ENCODE results near the gene CCDC61. TPM values are rescaled to one million over a fixed set of nuclear protein-coding genes. Genes with fewer than 3 reads are reported as not detected.

CCDC61 gene
- polyA plus RNA-seq, 12 donors: 4.5 to 12.3 (median 5.6) TPM; not detected in 1

DNA sequence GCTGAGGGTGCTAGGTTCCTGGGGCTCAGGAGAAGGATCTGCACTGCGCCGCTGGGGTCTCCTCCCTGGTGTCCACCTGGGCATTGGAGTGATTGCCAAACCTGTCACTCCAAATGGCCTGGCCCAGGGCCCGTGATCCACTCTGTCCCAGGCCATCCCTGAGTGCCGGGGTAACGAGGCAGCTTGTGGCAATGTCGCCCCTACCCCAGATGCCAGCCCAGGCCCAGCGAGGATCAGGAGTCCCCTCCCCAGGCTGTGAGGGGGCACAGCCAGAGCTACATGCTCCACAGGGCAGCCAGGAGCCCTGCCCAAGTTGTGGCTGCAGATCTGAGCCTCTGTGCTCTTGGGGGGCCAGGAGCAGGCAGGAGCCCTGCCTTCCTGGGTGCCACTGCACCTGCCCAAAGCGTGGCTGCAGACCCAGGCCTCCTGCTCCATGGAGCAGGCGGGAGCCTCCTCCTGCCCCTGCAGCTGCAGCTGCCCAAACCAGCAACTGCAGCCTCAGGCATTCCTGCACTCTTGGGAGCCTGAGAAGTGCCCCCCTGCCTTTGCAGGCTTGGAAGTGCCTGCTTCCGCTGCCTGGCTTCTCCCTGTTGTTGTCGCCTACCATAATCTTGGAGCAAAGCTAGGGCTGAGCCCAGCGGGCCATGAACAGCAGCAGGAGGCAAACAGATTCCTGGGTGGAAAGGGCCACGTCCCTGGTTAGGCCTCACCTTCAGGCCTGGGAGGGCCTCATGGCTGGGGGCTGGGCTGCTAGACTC is 40.9 kb downstream of the CCDC61 start:
- DNase-seq: no peak

DNA sequence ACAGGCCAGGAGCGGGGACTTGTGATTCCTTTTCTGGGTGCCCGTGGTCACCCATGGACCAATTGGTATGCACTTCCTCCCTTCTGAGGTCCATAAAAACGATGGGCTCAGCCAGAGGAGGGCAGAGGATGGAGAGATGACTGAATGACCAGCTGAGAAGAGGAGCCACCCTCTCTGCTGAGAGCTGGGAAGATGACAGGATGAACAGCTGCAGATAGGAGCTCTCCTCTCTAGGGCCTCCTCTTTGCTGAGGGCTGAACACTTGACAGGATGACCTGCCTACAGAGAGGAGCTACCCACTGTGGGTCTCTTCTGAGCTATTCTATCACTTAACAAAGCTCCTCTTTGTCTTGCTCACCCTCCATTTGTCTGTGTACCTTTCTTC is 41.5 kb downstream of the CCDC61 start:
- no peak for DNase-seq

DNA sequence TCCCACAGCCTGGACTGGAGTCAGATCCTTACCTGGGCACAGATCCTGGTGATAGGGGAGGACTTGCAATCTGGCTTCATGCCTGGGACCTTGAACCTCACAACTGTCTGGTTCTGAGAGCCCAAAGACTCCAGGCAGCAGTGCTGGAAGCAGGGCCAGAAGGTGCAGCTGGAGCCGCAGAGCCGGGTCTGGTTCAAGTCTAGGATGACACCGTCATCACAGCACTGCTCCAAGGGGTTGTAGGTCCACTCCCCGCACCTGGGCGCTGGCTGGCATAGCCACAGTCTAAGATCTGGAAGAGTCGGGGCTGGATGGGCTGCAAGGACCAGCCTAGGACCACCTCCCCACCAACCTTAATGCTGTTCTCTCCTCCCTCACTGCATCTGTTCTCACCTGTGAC is 44.9 kb downstream of the CCDC61 start:
- DNase-seq: no peak

DNA sequence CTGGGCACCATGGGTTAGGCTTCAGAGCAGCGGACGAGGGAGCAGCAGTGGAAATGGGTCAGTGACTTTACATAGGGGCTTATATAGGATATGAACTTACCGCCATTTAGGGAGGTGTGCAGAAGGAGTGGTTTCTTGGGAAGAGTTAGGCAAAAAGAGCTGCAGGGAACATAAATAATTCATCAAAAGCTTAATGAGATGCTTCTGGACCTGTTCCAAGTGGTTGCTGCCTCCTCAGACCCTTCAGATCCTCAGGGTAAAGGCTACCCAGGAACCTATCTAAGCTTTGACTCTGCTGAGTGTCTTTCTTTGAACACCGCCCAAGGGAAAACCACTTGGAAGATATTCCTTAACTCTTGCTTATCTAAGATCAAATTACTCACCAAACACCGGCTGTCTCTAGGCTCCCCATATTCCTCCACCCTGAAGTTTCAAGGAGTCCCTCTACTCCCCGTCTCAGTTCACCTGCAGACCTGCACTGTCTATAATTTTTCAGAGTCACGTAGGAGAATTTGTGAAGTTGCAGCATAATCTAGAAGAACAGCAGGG is 45.8 kb downstream of the CCDC61 start, which contains the start of gene IGFL4:
Gene IGFL4, minus strand, starts transcription at position 51 of the 549 bp plus-strand sequence. Its CDS starts 40 bp downstream, at position 11.
- DNase-seq: no peak

DNA sequence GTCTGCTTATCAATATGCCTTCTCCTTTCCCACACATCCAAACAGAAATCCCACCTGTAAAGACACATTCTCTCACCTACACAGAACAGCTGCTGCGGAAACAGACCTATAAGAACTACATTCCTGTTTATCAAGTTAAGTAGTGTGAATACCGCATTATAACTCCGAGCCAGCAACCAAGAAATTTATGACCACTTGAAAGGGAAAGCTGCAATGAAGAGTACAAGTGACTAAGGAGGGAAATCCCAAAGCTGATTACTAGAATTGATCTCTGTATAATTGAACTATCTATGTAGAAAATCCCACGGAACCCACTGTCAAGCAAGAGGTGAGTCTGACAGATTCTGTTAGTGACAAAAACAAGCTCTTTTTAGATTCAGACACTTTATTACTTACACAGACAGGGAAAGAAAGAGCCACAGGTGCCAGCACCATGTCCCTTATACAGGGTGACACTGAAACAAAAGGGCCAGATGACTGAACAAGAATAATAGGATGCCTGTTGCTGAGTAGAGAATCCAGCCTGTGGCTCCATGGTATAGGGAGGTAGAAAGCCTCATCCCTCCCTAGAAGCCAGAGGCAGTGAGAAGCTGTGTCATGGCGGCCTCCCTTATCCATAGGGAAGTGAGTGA is 47.1 kb downstream of the CCDC61 start:
- no peak for DNase-seq

DNA sequence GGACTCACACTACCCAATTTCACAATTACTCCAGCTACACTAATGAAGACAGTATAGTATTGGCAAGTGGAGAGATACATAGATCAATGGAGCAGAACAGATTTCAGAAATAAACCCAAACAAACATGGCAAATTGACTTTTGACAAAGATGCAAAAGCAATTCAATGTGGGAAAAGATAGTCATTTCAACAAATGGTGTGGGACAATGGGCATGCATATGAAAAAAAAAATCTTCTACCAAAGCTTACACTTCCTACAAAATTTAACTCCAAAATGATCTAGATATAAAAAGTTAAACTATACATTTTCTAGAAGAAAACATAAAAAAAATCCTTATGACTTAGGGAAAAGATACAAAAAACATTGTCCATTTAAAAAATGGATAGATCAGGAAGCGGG is 48.3 kb downstream of the CCDC61 start:
- no peak for DNase-seq

DNA sequence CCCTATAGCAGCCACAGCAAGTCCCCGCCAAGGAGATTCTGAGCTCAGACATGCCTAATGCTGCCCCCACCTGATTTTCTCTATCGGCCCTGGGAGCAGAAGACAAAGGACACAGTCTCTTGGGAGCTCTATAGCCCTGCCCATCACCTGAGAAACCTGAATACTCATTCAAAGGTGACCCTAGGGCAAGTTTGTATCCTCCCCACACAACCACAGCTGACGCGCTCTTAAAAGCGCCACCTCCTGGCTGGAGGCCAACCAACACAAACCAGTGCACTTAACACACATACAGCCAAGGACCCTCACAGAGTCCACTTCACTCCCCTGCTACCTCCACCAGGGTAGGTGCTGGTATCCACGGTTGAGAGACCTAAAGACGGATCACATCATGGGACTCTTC is 54.3 kb downstream of the CCDC61 start:
- no peak for DNase-seq

DNA sequence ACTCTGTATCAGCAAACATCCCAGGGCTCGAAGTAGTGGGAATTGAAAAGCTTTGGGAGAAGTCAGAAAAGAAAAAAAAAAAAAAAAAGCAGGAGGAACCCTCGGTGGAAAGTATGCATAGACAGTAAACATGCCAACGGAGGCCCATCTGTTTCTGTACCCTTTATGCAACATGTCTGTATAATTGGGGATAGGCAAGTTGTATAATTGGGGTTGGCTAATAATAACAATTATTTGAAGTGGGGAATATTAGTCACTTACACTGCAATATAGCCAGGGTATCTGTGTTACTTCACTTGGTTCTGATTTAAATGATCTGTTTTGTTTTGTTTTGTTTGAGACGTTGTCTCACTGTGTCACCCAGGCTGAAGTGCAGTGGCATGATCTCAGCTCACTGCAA is 57.6 kb downstream of the CCDC61 start:
- no peak for DNase-seq

DNA sequence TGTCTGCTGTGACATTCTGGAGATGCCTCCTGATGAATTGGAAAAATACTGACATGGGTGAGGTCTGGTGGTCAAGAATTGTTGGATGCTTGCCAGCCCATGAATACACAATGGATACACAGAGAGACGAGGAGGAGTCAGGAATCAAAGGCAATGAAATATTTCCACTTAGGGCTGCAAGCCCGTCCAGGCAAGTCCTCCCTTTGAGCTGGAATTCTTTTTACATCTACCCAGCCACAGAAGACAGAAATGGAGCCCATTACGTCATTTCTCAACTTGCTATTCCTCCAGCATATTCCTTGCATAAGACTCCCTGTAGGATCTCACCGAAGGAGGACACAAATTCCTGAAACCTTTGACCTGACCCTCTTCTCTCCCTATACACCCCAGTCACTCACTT is 61.3 kb downstream of the CCDC61 start:
- DNase-seq: no peak

DNA sequence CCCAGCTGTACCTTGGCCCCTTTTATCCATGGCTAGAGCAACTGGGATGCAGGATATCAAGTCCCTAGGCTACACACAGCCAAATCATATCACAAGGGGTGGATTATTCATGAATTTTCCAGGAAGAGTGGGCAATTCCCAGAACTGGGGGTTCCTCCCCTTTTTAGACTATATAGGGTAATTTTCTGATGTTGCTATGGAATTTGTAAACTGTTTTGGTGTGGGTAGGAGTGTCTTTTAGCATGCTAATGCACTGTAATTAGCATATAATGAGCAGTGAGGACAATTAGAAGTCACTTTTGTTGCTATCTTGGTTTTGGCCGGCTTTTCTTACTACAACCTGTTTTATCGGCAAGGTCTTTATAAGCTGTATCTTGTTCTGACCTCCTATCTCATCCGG is 63.5 kb downstream of the CCDC61 start:
- DNase-seq: no peak

DNA sequence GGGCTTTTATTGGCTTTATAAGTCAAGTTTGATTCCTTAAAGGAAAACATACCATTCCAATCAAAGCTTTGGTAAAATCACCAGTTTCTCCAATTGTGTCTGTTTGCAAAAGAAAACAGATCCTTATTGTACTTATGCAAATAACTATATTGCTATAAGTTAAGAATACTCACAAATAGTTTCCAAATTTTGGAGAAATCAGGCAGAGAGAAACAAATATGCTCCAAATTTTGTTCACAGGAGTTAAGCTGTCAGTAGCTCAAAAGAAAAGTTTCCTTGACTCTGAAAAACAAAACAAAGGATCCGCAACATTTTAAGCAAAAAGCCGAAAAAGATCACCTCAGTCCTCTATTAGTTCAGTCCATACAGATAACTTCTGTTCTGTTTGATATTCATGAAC is 64.7 kb downstream of the CCDC61 start:
- DNase-seq: no peak

DNA sequence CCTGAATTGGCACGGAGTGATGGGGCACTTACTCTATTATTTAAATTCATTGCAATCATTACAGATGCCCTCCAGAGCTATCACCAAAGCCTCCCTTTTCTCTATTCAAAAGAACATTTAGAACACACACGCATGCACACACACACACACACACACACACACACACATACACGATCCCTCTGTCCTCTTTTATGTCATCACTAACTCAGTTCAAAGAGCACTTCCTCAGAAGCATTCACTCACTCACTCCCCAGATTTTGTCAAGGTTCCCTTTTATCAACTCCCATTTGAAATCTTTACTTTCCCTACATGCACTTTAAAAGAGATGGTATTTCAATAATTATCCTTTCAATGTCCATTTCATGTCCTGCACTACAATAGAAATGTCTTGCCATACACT is 67.9 kb downstream of the CCDC61 start:
- no peak for DNase-seq

DNA sequence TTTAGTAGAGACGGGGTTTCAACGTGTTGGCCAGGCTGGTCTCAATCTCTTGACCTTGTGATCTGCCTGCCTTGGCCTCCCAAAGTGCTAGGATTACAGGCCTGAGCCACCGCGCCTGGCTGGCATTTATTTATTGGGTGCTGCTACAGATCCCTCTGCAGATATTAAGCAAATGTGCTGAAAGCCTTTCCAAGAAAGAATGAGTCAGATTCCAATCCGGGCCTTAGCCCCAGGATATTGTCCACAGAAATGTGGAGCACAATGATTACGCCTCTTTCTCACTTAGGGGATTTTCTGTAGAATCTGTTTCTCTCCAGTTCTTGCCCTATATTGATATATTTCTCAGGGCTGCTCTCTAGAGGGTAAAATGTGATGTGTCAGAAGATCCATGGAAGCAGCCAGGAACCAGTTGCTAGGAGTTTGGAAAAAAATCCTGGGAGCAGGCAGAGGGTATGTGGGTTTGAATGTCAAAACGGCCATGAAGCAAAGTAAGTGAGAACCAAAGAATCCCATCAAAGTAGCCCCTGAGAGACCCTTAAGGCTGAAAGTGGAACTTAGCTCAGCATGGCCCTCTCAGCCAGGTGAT is 70.3 kb downstream of the CCDC61 start:
- no peak for DNase-seq

DNA sequence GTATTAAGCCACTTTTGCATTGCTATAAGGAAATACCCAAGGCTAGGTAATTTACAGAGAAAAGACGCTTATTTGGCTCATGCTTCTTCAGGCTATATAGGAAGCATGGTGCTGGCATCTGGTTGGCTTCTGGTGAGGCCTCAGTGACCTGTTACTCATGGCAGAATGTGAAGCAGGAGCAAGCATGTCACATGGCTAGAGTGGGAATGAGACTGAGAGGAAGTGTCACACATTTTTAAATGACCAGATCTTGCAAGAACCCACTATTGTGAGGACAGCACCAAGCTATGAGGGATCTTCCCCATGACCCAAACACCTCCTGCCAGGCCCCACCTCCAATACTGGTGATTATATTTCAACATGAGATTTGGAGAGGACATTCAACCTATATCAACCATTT is 71.2 kb downstream of the CCDC61 start:
- DNase-seq: no peak

DNA sequence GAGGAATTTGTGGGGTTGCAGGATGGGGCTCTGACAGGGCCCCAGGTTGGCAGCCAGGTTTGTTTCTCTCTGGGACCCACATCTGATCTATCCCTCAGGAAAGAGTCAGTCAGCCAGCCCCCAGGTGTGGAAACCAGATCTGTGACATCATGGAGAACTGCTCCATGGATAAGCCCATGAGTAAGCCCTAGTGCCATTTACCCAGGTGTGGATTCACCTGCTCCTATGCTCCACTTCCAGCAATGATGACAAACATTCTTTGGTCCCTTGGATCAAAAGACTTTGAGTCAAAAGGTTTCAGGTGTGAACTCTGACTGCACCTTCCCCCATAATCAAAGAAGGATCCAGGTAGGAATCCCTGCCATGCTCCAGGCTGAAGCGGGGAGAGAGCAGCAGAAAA is 72.4 kb downstream of the CCDC61 start:
- DNase-seq: no peak

Other genes starting within 250 kb of the CCDC61 start
- 10 to 100 TPM in 11 of 12 donors, not detected in 1; 10.5 to 46.5 (median 15.5) TPM for gene SIX5, start 226.2 kb upstream of the CCDC61 start, polyA plus RNA-seq (ENCODE audit: insufficient read length in 12 of 12)
- gene DMPK, start 213.0 kb upstream of the CCDC61 start, polyA plus RNA-seq (ENCODE audit: insufficient read length in 12 of 12): 100 to 1,000 TPM in 11 of 12 donors, not detected in 1; 161 to 353 (median 263) TPM
- 100 to 1,000 TPM in 1 of 12 donors, 10 to 100 TPM in 11; 28.6 to 389 (median 43.8) TPM for gene DMWD, start 202.6 kb upstream of the CCDC61 start, polyA plus RNA-seq (ENCODE audit: insufficient read length in 12 of 12)
- gene RSPH6A, start 180.2 kb upstream of the CCDC61 start, polyA plus RNA-seq (ENCODE audit: insufficient read length in 12 of 12): not detected
- gene SYMPK, start 132.3 kb upstream of the CCDC61 start, polyA plus RNA-seq (ENCODE audit: insufficient read length in 12 of 12): 10 to 100 TPM in 11 of 12 donors, not detected in 1; 28.4 to 63.7 (median 36.7) TPM
- gene FOXA3, start 131.1 kb upstream of the CCDC61 start, polyA plus RNA-seq (ENCODE audit: insufficient read length in 12 of 12): not detected
- gene IRF2BP1, start 109.3 kb upstream of the CCDC61 start, polyA plus RNA-seq (ENCODE audit: insufficient read length in 12 of 12): 10 to 100 TPM in 10 of 12 donors, 1 to 10 TPM in 1, not detected in 1; 8.9 to 27.3 (median 12.8) TPM
- gene MYPOP, start 92.9 kb upstream of the CCDC61 start, polyA plus RNA-seq (ENCODE audit: insufficient read length in 12 of 12): 1 to 10 TPM in 11 of 12 donors, not detected in 1; 2.2 to 7.6 (median 3.7) TPM
- gene NANOS2, start 80.7 kb upstream of the CCDC61 start, polyA plus RNA-seq (ENCODE audit: insufficient read length in 12 of 12): not detected
- gene NOVA2, start 21.6 kb upstream of the CCDC61 start, polyA plus RNA-seq (ENCODE audit: insufficient read length in 12 of 12): 1 to 10 TPM in 11 of 12 donors, not detected in 1; 2.8 to 4.8 (median 3.7) TPM
- gene PGLYRP1, start 27.6 kb downstream of the CCDC61 start, polyA plus RNA-seq (ENCODE audit: insufficient read length in 12 of 12): 1 to 10 TPM in 1 of 12 donors, under 1 TPM in 6, not detected in 5; 0.28 to 4.1 (median 0.62) TPM
- gene IGFL4, start 45.5 kb downstream of the CCDC61 start, polyA plus RNA-seq (ENCODE audit: insufficient read length in 12 of 12): 1 to 10 TPM in 10 of 12 donors, not detected in 2; 1.4 to 8.9 (median 5.1) TPM
- not detected for gene IGFL3, start 129.2 kb downstream of the CCDC61 start, polyA plus RNA-seq (ENCODE audit: insufficient read length in 12 of 12)
- 10 to 100 TPM in 2 of 12 donors, 1 to 10 TPM in 1, under 1 TPM in 2, not detected in 7; 0.46 to 27.1 (median 9.4) TPM for gene IGFL2, start 152.8 kb downstream of the CCDC61 start, polyA plus RNA-seq (ENCODE audit: insufficient read length in 12 of 12)
- 10 to 100 TPM in 1 of 12 donors, 1 to 10 TPM in 2, not detected in 9; 1.7 to 10.6 (median 4.7) TPM for gene IGFL1, start 234.3 kb downstream of the CCDC61 start, polyA plus RNA-seq (ENCODE audit: insufficient read length in 12 of 12)

Data from muscle of arm (tissue), 12 donors.